ENCODE results near the gene HHIPL1.

DNA sequence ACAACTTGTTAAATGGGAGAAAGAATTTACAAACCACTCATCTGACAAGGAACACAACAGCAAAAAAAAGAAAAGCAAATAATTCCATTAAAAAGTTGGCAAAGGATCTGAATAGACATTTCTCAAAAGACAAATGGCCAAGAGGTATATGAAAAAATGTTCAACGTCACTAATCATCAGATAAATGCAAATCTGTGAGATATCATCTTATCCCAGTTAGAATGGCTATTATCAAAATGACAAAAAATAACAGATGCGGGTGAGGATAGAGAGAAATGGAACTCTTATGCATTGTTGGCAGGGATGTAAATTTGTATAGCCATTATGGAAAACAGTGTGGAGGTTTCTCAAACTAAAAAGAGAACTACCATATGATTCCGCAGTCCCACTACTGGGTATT is 69.0 kb downstream of the HHIPL1 start:
- TF ChIP-seq CTCF (IDR thresholded peaks at IDR 0.05) (no peak), POLR2A (IDR thresholded peaks at IDR 0.05) (no peak), POLR2AphosphoS5 (IDR thresholded peaks at IDR 0.05) (no peak)

Data from breast epithelium (tissue), 3 donors.